K562 (cell line): Measurements from ENCODE around the gene CNPY4. TPM values are rescaled to one million over a fixed set of nuclear protein-coding genes. Genes with fewer than 3 reads are reported as not detected.

Experiments used
- ATAC-seq: fragments of 200-7000 bp; cut with Tn5 transposase; 3 replicates; pipeline ENCODE4 v1.9.1; 2020; ENCODE audit warnings: moderate library complexity
- BruUV-seq: library from RNA; stranded (reverse); fragments of 400-500 nt; replicated peaks from 2 replicates; lab custom pipeline; 2021; lab: Mats Ljungman, UMichigan
- CTCF ChIA-PET: fragments of 300-600 bp; formaldehyde crosslinking; extraction: SDS; loops from one replicate; lab custom pipeline; 2021; ENCODE audit warnings: low intra/inter-chr PET ratio; lab: Yijun Ruan, JAX
- POLR2A ChIA-PET: fragments of 300-600, 350-650 bp; sonication (Branson Sonifier 250); formaldehyde crosslinking; extraction: SDS; loops from one replicate; lab custom pipeline; 2021; ENCODE audit warnings: antibody characterized with exemption, inconsistent platforms; lab: Yijun Ruan, JAX
- DNase-seq, 4 experiments: peaks; one replicate each; pipeline versions ENCODE4 v3.0.0 to v3.0.0-alpha.2; 2011 to 2018; ENCODE audit warnings: low spot score in 3 of 4, mixed read lengths in 3 of 4; ENCODE audit errors: extremely low read depth in 1 of 4
- FAIRE-seq: peaks from 2 replicates; lab custom pipeline; 2011; peaks lifted over from hg19 to GRCh38; lab: Jason Lieb, UNC
- H2AFZ ChIP-seq: 2 replicates; pipeline ENCODE4 v1.6.0; 2011; ENCODE audit warnings: low read depth, low read length, control low read depth, inconsistent platforms
- H3K27ac ChIP-seq: fragments of 200-600 bp; 3 replicates; pipeline ENCODE4 v1.8.0; 2011; ENCODE audit warnings: low read depth, mild to moderate bottlenecking, control low read depth, inconsistent platforms, low read length, moderate library complexity, mixed read lengths; ENCODE audit errors: extremely low read depth
- H3K27me3 ChIP-seq, 2 experiments: fragments of 300-600 bp in 1 of 2; 2 replicates in 1 of 2; 3 replicates in 1 of 2; pipeline versions ENCODE4 v1.6.0 to v1.8.0; 2011; ENCODE audit warnings: inconsistent platforms in 2 of 2, low read length in 2 of 2, mild to moderate bottlenecking in 1 of 2, mixed read lengths in 1 of 2, moderate library complexity in 1 of 2; ENCODE audit not compliant: control insufficient read depth in 2 of 2, insufficient read depth in 2 of 2
- H3K36me3 ChIP-seq: fragments of 300-600 bp; 3 replicates; pipeline ENCODE4 v1.8.0; 2011; ENCODE audit warnings: mild to moderate bottlenecking, low read length, inconsistent platforms; ENCODE audit not compliant: control insufficient read depth, insufficient read depth
- H3K4me1 ChIP-seq, 2 experiments: fragments of 200-600 bp in 1 of 2; replicated peaks in 1 of 2; 2 replicates in 1 of 2; 3 replicates in 1 of 2; pipeline versions ENCODE4 v1.5.1 to v1.8.0; 2011; ENCODE audit warnings: inconsistent platforms in 2 of 2, low read length in 2 of 2, mild to moderate bottlenecking in 1 of 2, mixed read lengths in 1 of 2, moderate library complexity in 1 of 2; ENCODE audit not compliant: control insufficient read depth in 2 of 2, insufficient read depth in 2 of 2
- H3K4me2 ChIP-seq: 2 replicates; pipeline ENCODE4 v1.6.1; 2011; ENCODE audit warnings: low read length, control low read depth, inconsistent platforms, mixed read lengths; ENCODE audit not compliant: insufficient read depth
- H3K4me3 ChIP-seq: fragments of 200-600 bp; sonication (generic), shearing (Covaris generic); 2 replicates; pipeline ENCODE4 v1.5.1; 2016; ENCODE audit warnings: control low read depth, inconsistent platforms
- H3K79me2 ChIP-seq: fragments of 200-600 bp; 3 replicates; pipeline ENCODE4 v1.8.0; 2011; ENCODE audit warnings: low read length, inconsistent platforms; ENCODE audit not compliant: control insufficient read depth, insufficient read depth
- H3K9ac ChIP-seq, 2 experiments: 2 replicates each; pipeline versions ENCODE4 v1.6.0 to v1.6.1; 2011; ENCODE audit warnings: low read depth in 2 of 2, low read length in 2 of 2, control low read depth in 1 of 2, inconsistent platforms in 1 of 2, mild to moderate bottlenecking in 1 of 2, mixed read lengths in 1 of 2; ENCODE audit not compliant: insufficient read depth in 1 of 2
- H3K9me1 ChIP-seq: one replicate; pipeline ENCODE4 v1.6.0; 2011; ENCODE audit warnings: inconsistent platforms, mild to moderate bottlenecking, low read length, moderate library complexity; ENCODE audit not compliant: control insufficient read depth, insufficient read depth
- H3K9me3 ChIP-seq: replicated peaks from 2 replicates; pipeline ENCODE4 v1.5.1; 2011; ENCODE audit warnings: low read depth, low read length, inconsistent platforms; ENCODE audit not compliant: control insufficient read depth, insufficient read depth
- H4K20me1 ChIP-seq: replicated peaks from 2 replicates; pipeline ENCODE4 v1.6.1; 2011; ENCODE audit warnings: low read length, inconsistent platforms, mixed read lengths; ENCODE audit not compliant: control insufficient read depth, insufficient read depth
- ARNT ChIP-seq, 2 experiments: fragments of 450-650 bp; IDR thresholded peaks; 2 replicates each; pipeline ENCODE4 v1.6.1; 2016; ENCODE audit warnings: mild to moderate bottlenecking in 1 of 2
- ATF7 ChIP-seq: fragments of 450-650 bp; IDR thresholded peaks from 2 replicates; pipeline ENCODE4 v1.7.1; 2014; ENCODE audit warnings: mild to moderate bottlenecking, moderate library complexity
- IRF2 ChIP-seq: sonication (generic); formaldehyde crosslinking; IDR thresholded peaks from 2 replicates; pipeline ENCODE4 v1.8.1; 2022; ENCODE audit warnings: mild to moderate bottlenecking, missing genetic modification reagents
- JUN ChIP-seq, 2 experiments: sonication (generic) in 1 of 2; formaldehyde crosslinking in 1 of 2; IDR thresholded peaks; 2 replicates each; pipeline versions ENCODE4 v1.6.1 to v1.8.0; 2012 to 2022; ENCODE audit warnings: borderline replicate concordance in 2 of 2, mild to moderate bottlenecking in 2 of 2, improper control_type of control experiment in 1 of 2, low read depth in 1 of 2, low read length in 1 of 2, missing genetic modification reagents in 1 of 2
- KDM1A ChIP-seq, 2 experiments: fragments of 450-650 bp; IDR thresholded peaks; 2 replicates each; pipeline ENCODE4 v1.6.1; 2016; ENCODE audit warnings: mild to moderate bottlenecking in 2 of 2
- MBD2 ChIP-seq: sonication (generic); IDR thresholded peaks from 2 replicates; pipeline ENCODE4 v1.6.1; 2016; ENCODE audit warnings: low read depth, borderline replicate concordance
- MIER1 ChIP-seq: fragments of 450-650 bp; IDR thresholded peaks from 2 replicates; pipeline ENCODE4 v1.6.1; 2016; ENCODE audit warnings: antibody characterized with exemption, mild to moderate bottlenecking, low read depth
- MTA3 ChIP-seq: fragments of 450-650 bp; formaldehyde crosslinking; IDR thresholded peaks from 2 replicates; pipeline ENCODE4 v1.6.1; 2017; ENCODE audit warnings: mild to moderate bottlenecking, borderline replicate concordance
- NFRKB ChIP-seq: fragments of 450-650 bp; IDR thresholded peaks from 2 replicates; pipeline ENCODE4 v1.6.1; 2016; ENCODE audit warnings: low read depth
- POLR2B ChIP-seq: fragments of 450-650 bp; IDR thresholded peaks from 2 replicates; pipeline ENCODE4 v1.6.1; 2018; ENCODE audit warnings: low read depth; ENCODE audit not compliant: partially characterized antibody
- PTBP1 ChIP-seq: fragments of 200-400 bp; formaldehyde crosslinking; IDR thresholded peaks from 2 replicates; pipeline ENCODE4 v1.6.1; 2017; ENCODE audit warnings: low read depth, low read length
- RBFOX2 ChIP-seq: fragments of 200-400 bp; formaldehyde crosslinking; IDR thresholded peaks from 2 replicates; pipeline ENCODE4 v1.6.1; 2017; ENCODE audit warnings: low read depth, mild to moderate bottlenecking, low read length, moderate library complexity
- RBM25 ChIP-seq: fragments of 200-400 bp; formaldehyde crosslinking; IDR thresholded peaks from 2 replicates; pipeline ENCODE4 v1.6.1; 2018; ENCODE audit warnings: low read length, low read depth, moderate library complexity; ENCODE audit not compliant: severe bottlenecking
- TEAD4 ChIP-seq, 2 experiments: sonication (generic) in 1 of 2; formaldehyde crosslinking in 1 of 2; IDR thresholded peaks; 2 replicates each; pipeline versions ENCODE4 v1.6.1 to v1.8.0; 2012 to 2022; ENCODE audit warnings: borderline replicate concordance in 1 of 2, inconsistent platforms in 1 of 2, low read length in 1 of 2, mild to moderate bottlenecking in 1 of 2, missing genetic modification reagents in 1 of 2
- TRIM24 ChIP-seq, 2 experiments: fragments of 450-650 bp; IDR thresholded peaks; 2 replicates each; pipeline ENCODE4 v1.6.1; 2016
- ZC3H11A ChIP-seq: IDR thresholded peaks from 2 replicates; pipeline ENCODE4 v1.6.1; 2012; ENCODE audit warnings: low read depth, low read length, improper control_type of control experiment
- ZNF24 ChIP-seq: fragments of 450-650 bp; IDR thresholded peaks from 2 replicates; pipeline ENCODE4 v1.6.1; 2016
- WGBS: fragments of 100-300 bp; shearing (Covaris generic); methylation state at CpG from one replicate; pipeline ENCODE4 v1.1.6; 2016; ENCODE audit warnings: low coverage, mixed read lengths; ENCODE audit not compliant: insufficient coverage; ENCODE audit errors: missing lambda C conversion rate; 5-methylcytosine and 5-hydroxymethylcytosine counted together
- in situ Hi-C: fragments of 300-500 bp; cut with MboI; formaldehyde crosslinking; loops from 4 replicates; pipeline ENCODE4 v1.15.0; 2018; ENCODE audit warnings: inconsistent platforms, mixed read lengths
- intact Hi-C: fragments of 100-400 bp; cut with micrococcal nuclease; formaldehyde crosslinking; loops from 2 replicates; pipeline ENCODE4 v1.14.2; 2022
- polyA plus RNA-seq, 8 experiments: library from polyadenylated mRNA; depleted of rRNA in 4 of 8; stranded (reverse) in 5 of 8; unstranded in 3 of 8; fragments of >200 nt; fragmentation: Nextera tagmentation in 2 of 8; fragmentation: Illumina TruSeq in 1 of 8; extraction: Ambion mirVana in 2 of 8; extraction: Trizol in 1 of 8; gene quantifications; 2 replicates each; pipeline versions ENCODE4 v1.2.1 to v1.2.3, GENCODE V29; 2011 to 2014; ENCODE audit warnings: inconsistent platforms in 1 of 8, missing spikeins in 1 of 8
- total RNA-seq, 7 experiments: library from RNA; depleted of rRNA in 6 of 7; stranded (reverse); fragments of >200 nt in 6 of 7; fragmentation: Illumina TruSeq in 2 of 7; extraction: Trizol in 2 of 7; gene quantifications; 2 replicates each; pipeline versions ENCODE4 v1.2.1 to v1.2.3, GENCODE V29; 2011 to 2021; ENCODE audit warnings: low replicate concordance in 1 of 7
- TF ChIP-seq, protein P1 (sequence below), 2 experiments: fragments of 450-650 bp; IDR thresholded peaks; 2 replicates each; pipeline ENCODE4 v1.6.1; 2018; ENCODE audit warnings: mild to moderate bottlenecking in 2 of 2, low read depth in 1 of 2; ENCODE audit not compliant: partially characterized antibody in 2 of 2

Gene CNPY4
- total and polyA plus RNA-seq, 9 of the 15 experiments (the other 6 are each of a cell fraction or from before 2014, with no cell fraction given): 1.9 to 11.2 (median 7.0) TPM

GRCh38 chr7:100071018-100071723 is 48.3 kb upstream of the CNPY4 start:
- intact Hi-C loops (no loop called here), in situ Hi-C loops (no loop called here)
- CTCF ChIA-PET: interaction anchor here (0.7 kb wide), 1 partner anchor 11 kb away, joined by 5 read pairs; no protein-coding TSS in a partner anchor
- BruUV-seq: no TSS peak
- H3K27me3 ChIP-seq: no peaks in the 10 kb centered on the region
- no peak overlapping the region for H3K4me2 ChIP-seq
- H3K79me2 ChIP-seq: no peaks in the 10 kb centered on the region
- no peaks in the 10 kb centered on the region; a peak in 1 of 5 replicates for H3K4me1 ChIP-seq
- ATAC-seq: peak; percentile 48
- no peaks in the 10 kb centered on the region for H3K9me1 ChIP-seq
- no peak overlapping the region for H3K4me3 ChIP-seq
- WGBS: 97% methylated on average over 11 of the region's 11 CpGs
- POLR2A ChIA-PET: interaction anchor here (0.9 to 5.3 kb wide), 10 partner anchors 7 to 60 kb away, joined by 3 to 32 read pairs (median 4); partner anchors contain the start of genes AP4M1, ZNF3 and ZSCAN21
- peaks cover 71% of the 10 kb centered on the region for H3K36me3 ChIP-seq
- peak in 1 of 4 experiments; percentile 18 for DNase-seq
- no peak overlapping the region for H2AFZ ChIP-seq
- H3K27ac ChIP-seq: no peak overlapping the region
- H3K9ac ChIP-seq: no peak overlapping the region
- H4K20me1 ChIP-seq: no peaks in the 10 kb centered on the region
- no peak for FAIRE-seq
- H3K9me3 ChIP-seq: peaks cover 51% of the 10 kb centered on the region
- TF ChIP-seq POLR2B (peak; percentile 61), TRIM24 (IDR thresholded peaks at IDR 0.05) (peak in 1 of 2 experiments; percentile 85; a peak in 2 of 4 replicates), RBM25 (peak; percentile 85), ZC3H11A (0 out of 2 replicates have a peak, but pooled peaks have one; percentile 46), IRF2 (CRISPR knock-in tag) (no peak), NFRKB (peak; percentile 85; the same call in 1 of the 2 replicates), PTBP1 (0 out of 2 replicates have a peak, but pooled peaks have one; percentile 70), MTA3 (peak; percentile 74; the same call in 1 of the 2 replicates), TEAD4 (IDR thresholded peaks at IDR 0.05; ENCODE audit: low read length) (peak; percentile 67), TEAD4 (CRISPR knock-in tag; IDR thresholded peaks at IDR 0.05; ENCODE audit: borderline replicate concordance) (no peak), MBD2 (no peak), ZNF24 (peak; percentile 41; the same call in 1 of the 2 replicates), JUN (IDR thresholded peaks at IDR 0.05; ENCODE audit: borderline replicate concordance, low read depth, low read length) (peak; percentile 35; the same call in 1 of the 2 replicates), JUN (CRISPR knock-in tag; IDR thresholded peaks at IDR 0.05; ENCODE audit: borderline replicate concordance) (no peak), ARNT (IDR thresholded peaks at IDR 0.05) (peak in 1 of 2 experiments; percentile 63; a peak in 2 of 4 replicates), ATF7 (0 out of 2 replicates have a peak, but pooled peaks have one; percentile 36), RBFOX2 (no peak), KDM1A (IDR thresholded peaks at IDR 0.05) (peak in 1 of 2 experiments; percentile 12; a peak in 1 of 4 replicates), MIER1 (0 out of 2 replicates have a peak, but pooled peaks have one; percentile 22)
- TF ChIP-seq, protein P1, sequence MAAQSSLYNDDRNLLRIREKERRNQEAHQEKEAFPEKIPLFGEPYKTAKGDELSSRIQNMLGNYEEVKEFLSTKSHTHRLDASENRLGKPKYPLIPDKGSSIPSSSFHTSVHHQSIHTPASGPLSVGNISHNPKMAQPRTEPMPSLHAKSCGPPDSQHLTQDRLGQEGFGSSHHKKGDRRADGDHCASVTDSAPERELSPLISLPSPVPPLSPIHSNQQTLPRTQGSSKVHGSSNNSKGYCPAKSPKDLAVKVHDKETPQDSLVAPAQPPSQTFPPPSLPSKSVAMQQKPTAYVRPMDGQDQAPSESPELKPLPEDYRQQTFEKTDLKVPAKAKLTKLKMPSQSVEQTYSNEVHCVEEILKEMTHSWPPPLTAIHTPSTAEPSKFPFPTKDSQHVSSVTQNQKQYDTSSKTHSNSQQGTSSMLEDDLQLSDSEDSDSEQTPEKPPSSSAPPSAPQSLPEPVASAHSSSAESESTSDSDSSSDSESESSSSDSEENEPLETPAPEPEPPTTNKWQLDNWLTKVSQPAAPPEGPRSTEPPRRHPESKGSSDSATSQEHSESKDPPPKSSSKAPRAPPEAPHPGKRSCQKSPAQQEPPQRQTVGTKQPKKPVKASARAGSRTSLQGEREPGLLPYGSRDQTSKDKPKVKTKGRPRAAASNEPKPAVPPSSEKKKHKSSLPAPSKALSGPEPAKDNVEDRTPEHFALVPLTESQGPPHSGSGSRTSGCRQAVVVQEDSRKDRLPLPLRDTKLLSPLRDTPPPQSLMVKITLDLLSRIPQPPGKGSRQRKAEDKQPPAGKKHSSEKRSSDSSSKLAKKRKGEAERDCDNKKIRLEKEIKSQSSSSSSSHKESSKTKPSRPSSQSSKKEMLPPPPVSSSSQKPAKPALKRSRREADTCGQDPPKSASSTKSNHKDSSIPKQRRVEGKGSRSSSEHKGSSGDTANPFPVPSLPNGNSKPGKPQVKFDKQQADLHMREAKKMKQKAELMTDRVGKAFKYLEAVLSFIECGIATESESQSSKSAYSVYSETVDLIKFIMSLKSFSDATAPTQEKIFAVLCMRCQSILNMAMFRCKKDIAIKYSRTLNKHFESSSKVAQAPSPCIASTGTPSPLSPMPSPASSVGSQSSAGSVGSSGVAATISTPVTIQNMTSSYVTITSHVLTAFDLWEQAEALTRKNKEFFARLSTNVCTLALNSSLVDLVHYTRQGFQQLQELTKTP (IDR thresholded peaks at IDR 0.05; ENCODE audit: low read depth in 1 of 2, partially characterized antibody in 2 of 2): peak in 1 of 2 experiments; percentile 52
